Ovary (tissue), 3 donors: ENCODE data around the gene CDRT4.

ENCODE experiments used
- POLR2A ChIP-seq: fragments of 450-650 bp; IDR thresholded peaks from one replicate; pipeline ENCODE4 v1.6.1; 2017; ENCODE audit warnings: antibody characterized with exemption, mild to moderate bottlenecking, moderate library complexity
- TF ChIP-seq, protein P1 (sequence below), 3 donors: fragments of 450-650 bp in 2 of 3; fragments of 200-600 bp in 1 of 3; IDR thresholded peaks; one replicate each; pipeline versions ENCODE4 v1.5.1 to v1.8.0; 2016 to 2022; ENCODE audit warnings: antibody characterized with exemption in 3 of 3, mild to moderate bottlenecking in 1 of 3
- donor health status: DM: no; HTN: no; CAD: no.

DNA sequence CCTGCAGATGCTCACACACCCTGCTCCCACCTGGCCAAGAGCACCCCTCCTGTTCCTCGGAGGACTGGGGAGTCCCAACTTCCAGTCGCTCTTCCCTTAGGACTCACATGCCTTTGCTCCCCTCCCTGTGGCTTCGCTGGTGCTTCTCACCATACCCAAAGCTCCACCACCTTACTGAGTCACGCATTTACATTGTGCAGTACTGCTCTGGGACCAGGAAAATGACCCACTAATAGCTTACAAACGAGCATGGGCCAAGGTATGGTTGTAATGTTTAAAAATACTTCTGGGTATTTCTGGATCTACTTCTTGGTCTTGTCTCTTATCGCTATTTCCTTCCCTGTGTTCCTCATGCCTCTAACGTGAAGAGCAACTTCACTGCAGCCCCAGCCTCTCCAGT is 41.0 kb upstream of the CDRT4 start:
- TF ChIP-seq, protein P1, sequence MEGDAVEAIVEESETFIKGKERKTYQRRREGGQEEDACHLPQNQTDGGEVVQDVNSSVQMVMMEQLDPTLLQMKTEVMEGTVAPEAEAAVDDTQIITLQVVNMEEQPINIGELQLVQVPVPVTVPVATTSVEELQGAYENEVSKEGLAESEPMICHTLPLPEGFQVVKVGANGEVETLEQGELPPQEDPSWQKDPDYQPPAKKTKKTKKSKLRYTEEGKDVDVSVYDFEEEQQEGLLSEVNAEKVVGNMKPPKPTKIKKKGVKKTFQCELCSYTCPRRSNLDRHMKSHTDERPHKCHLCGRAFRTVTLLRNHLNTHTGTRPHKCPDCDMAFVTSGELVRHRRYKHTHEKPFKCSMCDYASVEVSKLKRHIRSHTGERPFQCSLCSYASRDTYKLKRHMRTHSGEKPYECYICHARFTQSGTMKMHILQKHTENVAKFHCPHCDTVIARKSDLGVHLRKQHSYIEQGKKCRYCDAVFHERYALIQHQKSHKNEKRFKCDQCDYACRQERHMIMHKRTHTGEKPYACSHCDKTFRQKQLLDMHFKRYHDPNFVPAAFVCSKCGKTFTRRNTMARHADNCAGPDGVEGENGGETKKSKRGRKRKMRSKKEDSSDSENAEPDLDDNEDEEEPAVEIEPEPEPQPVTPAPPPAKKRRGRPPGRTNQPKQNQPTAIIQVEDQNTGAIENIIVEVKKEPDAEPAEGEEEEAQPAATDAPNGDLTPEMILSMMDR (IDR thresholded peaks at IDR 0.05), result no peak
- TF ChIP-seq POLR2A, result no peak
